HG02938 (cell line): Measurements from ENCODE around the gene APOC4.
"Not testable (repeated sequence)": the region's sequence is repeated elsewhere in the genome, so short reads cannot be mapped to it uniquely, and the experiment has no call there.

Source experiments
- ATAC-seq: cut with Tn5 transposase; IDR thresholded peaks from one replicate; pipeline ENCODE4 v1.9.1; 2021; ENCODE audit warnings: mild to moderate bottlenecking, moderate library complexity; ENCODE audit not compliant: unreplicated experiment

APOC4 gene, protein sequence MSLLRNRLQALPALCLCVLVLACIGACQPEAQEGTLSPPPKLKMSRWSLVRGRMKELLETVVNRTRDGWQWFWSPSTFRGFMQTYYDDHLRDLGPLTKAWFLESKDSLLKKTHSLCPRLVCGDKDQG

GRCh38 chr19:44942067-44942571, at the start of gene APOC4:
Gene APOC4 (plus strand): TSS chr19:44942237. CDS start chr19:44942278, 41 bp downstream.
- no peak for ATAC-seq

- no peak for ATAC-seq
Measured at GRCh38 chr19:44892932-44893331, 49.1 kb upstream of the APOC4 start.

DNA sequence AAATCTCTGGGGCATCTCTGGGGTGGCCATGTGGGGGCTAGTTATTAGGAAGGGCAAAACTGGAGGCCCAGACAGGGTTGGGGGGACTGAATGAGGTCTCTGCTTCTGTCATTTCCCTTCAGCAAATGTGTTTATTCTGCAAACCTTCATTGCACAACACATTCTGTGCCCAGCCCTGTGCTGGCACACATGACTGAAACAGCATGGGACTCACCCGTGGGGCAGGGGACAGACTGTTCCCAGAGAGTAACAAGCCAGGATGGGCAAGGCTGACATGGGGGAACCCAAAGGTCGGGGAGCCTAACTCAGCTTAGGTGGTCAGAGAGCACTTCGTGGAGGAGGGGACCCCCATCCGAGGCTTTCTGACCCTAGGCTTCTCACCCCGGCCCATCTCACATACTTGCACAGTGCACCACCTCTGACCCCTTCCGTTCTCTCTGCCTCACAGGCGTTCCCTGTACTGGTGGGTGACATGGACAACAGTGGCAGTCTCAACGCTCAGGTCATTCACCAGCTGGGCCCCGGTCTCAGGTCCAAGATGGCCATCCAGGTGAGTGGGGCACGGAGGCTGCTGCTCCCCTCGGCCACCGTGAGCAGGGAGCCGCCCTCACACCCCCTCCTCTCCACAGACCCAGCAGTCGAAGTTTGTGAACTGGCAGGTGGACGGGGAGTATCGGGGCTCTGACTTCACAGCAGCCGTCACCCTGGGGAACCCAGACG, 48.5 kb upstream of the APOC4 start:
- no peak for ATAC-seq

DNA sequence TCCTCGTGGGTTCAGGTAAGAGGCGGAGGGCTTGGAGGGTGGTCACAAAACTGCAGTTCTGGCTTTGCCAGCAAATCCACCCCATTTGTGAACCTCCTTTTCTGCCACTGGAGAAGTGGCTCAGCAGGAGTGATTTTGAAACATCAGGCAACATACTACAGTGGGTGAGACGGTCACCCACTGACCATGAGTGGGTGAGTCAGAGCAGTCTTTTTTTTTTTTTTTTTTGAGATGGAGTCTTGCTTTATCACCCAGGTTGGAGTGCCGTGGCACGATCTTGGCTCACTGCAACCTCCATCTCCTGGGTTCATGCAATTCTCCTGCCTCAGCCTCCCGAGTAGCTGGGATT, 48.0 kb upstream of the APOC4 start:
- ATAC-seq, result no peak

- no peak for ATAC-seq
Measured at GRCh38 chr19:44894946-44895345, 47.1 kb upstream of the APOC4 start.

DNA sequence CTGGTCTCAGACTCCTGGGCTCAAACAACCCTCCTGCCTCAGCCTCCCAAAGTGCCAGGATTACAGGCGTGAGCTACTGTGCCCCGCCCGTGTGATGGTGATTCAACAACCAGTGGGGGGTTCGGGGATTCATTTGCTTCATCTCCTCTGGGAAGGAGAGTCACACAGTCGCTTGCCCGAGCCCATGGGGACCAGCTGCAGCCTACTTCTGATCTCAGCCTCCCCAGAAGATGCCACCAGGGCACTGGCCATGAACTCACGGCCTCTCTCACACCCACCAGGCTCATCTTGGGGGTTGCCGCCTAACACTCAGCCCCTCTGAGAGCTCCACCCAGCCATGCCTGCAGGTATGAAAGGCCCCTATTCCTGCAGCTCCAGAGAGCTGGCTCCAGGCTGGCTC, 44.2 kb upstream of the APOC4 start:
- no peak for ATAC-seq

DNA sequence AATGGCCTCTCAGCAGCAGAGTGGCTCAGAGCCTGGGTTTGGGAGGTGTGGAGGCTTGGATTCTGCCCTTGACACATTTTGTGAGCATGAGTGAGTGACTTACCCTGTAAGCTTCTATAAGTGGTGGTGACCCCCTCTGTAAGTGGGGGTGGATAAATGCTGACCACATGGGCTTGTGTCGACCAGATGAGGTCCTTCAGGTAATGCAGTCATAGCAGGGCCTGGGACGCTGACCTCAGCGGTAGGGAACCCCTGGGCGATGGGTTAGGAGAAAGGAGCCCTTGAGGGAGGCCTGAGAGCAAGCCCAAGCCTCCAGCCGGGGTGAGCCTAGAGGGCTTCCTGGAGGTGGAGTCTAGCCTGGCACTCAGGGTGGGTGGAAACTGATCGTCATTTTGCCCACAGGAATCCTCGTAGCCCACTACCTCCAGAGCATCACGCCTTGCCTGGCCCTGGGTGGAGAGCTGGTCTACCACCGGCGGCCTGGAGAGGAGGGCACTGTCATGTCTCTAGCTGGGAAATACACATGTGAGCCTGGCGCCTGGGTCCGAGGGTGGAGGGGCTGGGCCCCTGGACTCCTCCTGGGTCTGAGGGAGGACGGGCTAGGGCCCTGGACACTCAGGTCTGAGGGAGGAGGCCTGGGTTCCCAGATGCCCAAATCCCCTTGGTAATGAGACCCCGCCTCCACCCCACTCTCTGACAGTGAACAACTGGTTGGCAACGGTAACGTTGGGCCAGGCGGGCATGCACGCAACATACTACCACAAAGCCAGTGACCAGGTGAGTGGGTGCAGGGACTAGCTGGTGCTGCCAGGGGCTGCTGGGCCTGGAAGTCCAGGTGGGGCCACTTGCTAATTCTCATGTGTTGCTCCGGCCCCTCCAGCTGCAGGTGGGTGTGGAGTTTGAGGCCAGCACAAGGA, 41.5 kb upstream of the APOC4 start:
- no peak for ATAC-seq

DNA sequence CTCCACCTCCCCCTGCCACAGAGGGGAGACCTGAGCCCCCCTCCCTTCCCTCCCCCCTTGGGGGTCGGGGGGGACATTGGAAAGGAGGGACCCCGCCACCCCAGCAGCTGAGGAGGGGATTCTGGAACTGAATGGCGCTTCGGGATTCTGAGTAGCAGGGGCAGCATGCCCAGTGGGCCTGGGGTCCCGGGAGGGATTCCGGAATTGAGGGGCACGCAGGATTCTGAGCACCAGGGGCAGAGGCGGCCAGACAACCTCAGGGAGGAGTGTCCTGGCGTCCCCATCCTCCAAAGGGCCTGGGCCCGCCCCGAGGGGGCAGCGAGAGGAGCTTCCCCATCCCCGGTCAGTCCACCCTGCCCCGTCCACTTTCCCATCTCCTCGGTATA, 38.8 kb upstream of the APOC4 start:
- no peak for ATAC-seq

DNA sequence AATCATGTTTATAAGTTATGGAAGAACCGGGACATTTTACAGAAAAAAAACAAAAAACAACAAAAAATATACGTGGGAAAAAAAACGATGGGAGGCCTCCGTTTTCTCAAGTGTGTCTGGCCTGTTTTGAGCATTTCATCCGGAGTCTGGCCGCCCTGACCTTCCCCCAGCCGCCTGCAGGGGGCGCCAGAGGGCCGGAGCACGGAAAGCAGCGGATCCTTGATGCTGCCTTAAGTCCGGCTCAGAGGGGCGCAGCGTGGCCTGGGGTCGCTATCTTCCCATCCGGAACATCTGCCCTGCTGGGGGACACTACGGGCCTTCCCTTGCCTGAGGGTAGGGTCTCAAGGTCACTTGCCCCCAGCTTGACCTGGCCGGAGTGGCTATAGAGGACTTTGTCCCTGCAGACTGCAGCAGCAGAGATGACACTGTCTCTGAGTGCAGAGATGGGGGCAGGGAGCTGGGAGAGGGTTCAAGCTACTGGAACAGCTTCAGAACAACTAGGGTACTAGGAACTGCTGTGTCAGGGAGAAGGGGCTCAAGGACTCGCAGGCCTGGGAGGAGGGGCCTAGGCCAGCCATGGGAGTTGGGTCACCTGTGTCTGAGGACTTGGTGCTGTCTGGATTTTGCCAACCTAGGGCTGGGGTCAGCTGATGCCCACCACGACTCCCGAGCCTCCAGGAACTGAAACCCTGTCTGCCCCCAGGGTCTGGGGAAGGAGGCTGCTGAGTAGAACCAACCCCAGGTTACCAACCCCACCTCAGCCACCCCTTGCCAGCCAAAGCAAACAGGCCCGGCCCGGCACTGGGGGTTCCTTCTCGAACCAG, 38.2 kb upstream of the APOC4 start:
- ATAC-seq, result no peak

GRCh38 chr19:44904426-44904994, 37.5 kb upstream of the APOC4 start:
- ATAC-seq, result no peak

DNA sequence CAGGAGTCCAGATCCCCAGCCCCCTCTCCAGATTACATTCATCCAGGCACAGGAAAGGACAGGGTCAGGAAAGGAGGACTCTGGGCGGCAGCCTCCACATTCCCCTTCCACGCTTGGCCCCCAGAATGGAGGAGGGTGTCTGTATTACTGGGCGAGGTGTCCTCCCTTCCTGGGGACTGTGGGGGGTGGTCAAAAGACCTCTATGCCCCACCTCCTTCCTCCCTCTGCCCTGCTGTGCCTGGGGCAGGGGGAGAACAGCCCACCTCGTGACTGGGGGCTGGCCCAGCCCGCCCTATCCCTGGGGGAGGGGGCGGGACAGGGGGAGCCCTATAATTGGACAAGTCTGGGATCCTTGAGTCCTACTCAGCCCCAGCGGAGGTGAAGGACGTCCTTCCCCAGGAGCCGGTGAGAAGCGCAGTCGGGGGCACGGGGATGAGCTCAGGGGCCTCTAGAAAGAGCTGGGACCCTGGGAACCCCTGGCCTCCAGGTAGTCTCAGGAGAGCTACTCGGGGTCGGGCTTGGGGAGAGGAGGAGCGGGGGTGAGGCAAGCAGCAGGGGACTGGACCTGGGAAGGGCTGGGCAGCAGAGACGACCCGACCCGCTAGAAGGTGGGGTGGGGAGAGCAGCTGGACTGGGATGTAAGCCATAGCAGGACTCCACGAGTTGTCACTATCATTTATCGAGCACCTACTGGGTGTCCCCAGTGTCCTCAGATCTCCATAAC, 36.4 kb upstream of the APOC4 start, which contains the start of gene APOE:
Gene APOE (plus strand): TSS at position 360 of the 724 bp plus-strand sequence. CDS start 829 bp downstream, outside the sequence.
- ATAC-seq, result no peak

DNA sequence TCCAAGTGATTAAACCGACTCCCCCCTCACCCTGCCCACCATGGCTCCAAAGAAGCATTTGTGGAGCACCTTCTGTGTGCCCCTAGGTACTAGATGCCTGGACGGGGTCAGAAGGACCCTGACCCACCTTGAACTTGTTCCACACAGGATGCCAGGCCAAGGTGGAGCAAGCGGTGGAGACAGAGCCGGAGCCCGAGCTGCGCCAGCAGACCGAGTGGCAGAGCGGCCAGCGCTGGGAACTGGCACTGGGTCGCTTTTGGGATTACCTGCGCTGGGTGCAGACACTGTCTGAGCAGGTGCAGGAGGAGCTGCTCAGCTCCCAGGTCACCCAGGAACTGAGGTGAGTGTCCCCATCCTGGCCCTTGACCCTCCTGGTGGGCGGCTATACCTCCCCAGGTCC, 34.4 kb upstream of the APOC4 start:
- ATAC-seq, result no peak

GRCh38 chr19:44908074-44908835, 33.8 kb upstream of the APOC4 start:
- ATAC-seq, result no peak

GRCh38 chr19:44908836-44909261, 33.2 kb upstream of the APOC4 start:
- ATAC-seq, result no peak

- ATAC-seq, result no peak
Measured at GRCh38 chr19:44909775-44910174, 32.3 kb upstream of the APOC4 start.

GRCh38 chr19:44911896-44912295, 30.1 kb upstream of the APOC4 start:
- not testable (repeated sequence) for ATAC-seq

GRCh38 chr19:44912854-44913253, 29.2 kb upstream of the APOC4 start:
- ATAC-seq, result no peak

DNA sequence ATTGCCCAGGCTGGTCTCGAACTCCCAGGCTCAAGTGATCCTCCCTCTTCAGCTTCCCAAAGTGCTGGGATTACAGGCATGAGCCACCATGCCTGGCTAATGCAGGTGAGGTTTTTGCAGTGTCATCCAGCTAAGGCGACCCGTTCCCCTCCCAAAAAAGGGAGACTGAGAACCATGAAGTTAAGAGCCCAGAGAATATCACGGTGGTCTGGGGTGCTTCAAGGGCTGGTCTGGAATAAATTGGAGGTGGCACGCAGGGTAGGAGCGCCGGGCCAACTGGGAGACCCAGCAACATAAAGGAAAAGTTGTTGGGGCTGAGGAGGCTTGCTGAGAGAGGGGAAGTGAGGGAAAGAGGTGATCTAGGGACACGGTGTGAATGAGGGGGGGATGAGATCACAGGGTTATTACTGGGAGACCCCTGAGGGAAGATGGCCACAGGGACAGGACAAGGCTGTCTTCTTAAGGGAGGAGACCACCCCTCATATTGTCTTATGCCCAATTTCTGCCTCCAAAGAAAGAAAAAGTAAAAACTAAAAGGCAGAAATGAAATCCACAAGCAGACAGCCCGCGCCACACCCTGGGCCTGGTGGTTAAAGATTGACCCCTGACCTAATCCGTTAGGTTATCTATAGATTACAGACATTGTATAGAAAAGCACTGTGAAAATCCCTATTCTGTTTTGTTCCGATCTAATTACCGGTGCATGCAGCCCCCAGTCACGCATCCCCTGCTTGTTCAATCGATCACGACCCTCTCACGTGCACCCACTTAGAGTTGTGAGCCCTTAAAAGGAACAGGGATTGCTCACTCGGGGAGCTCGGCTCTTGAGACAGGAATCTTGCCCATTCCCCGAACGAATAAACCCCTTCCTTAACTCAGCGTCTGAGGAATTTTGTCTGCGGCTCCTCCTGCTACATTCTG, 28.3 kb upstream of the APOC4 start:
- ATAC-seq, result not testable (repeated sequence)
